ENCODE results near the gene SP6.

The SP6 gene

GRCh38 chr17:47841488-47842291, 9.3 kb downstream of the SP6 start:
- TF ChIP-seq POLR2AphosphoS5 (IDR thresholded peaks at IDR 0.05; ENCODE audit: low read depth) (no peak), SPI1 (IDR thresholded peaks at IDR 0.05; ENCODE audit: borderline replicate concordance, low read depth) (no peak), GABPA (IDR thresholded peaks at IDR 0.05; ENCODE audit: low read depth) (no peak), CTCF (IDR thresholded peaks at IDR 0.05; ENCODE audit: insufficient read depth, low read length) (no peak), REST (IDR thresholded peaks at IDR 0.05; ENCODE audit: insufficient replicate concordance, low read depth) (no peak)
- H3K27ac ChIP-seq (replicated peaks) = no peak overlapping the region
- no peak for DNase-seq (ENCODE audit: low read depth in 1 of 2, low spot score in 1 of 2)
- peaks cover 9% of the 10 kb centered on the region for H3K27me3 ChIP-seq (ENCODE audit: insufficient read depth, poor library complexity, severe bottlenecking)
- H3K4me3 ChIP-seq (replicated peaks; ENCODE audit: insufficient read depth, low read length) = no peak overlapping the region

GRCh38 chr17:47840742-47841487, 10.0 kb downstream of the SP6 start, which contains the start of gene SCRN2:
TSS of gene SCRN2 (minus strand) at chr17:47841273. CDS start at chr17:47840843, 430 bp downstream.
- H3K27me3 ChIP-seq (ENCODE audit: insufficient read depth, poor library complexity, severe bottlenecking) = peaks cover 5% of the 10 kb centered on the region
- peak within 1 kb of the TSS; percentile 92 for H3K4me3 ChIP-seq (replicated peaks; ENCODE audit: insufficient read depth, low read length)
- peak; percentile 82 to 87 for DNase-seq (ENCODE audit: low read depth in 1 of 2, low spot score in 1 of 2)
- H3K27ac ChIP-seq (replicated peaks) = peak within 1 kb of the TSS; percentile 39
- TF ChIP-seq CTCF (IDR thresholded peaks at IDR 0.05; ENCODE audit: insufficient read depth, low read length) (peak; percentile 75), SPI1 (IDR thresholded peaks at IDR 0.05; ENCODE audit: borderline replicate concordance, low read depth) (no peak), GABPA (IDR thresholded peaks at IDR 0.05; ENCODE audit: low read depth) (peak; percentile 18; the same call in 1 of the 2 replicates), POLR2AphosphoS5 (IDR thresholded peaks at IDR 0.05; ENCODE audit: low read depth) (no peak; the same call in 1 of the 2 replicates)

GRCh38 chr17:47840001-47840741, 10.8 kb downstream of the SP6 start:
- Histone ChIP-seq H3K4me3 (replicated peaks; ENCODE audit: insufficient read depth, low read length) (peak overlapping the region; percentile 92), H3K27me3 (ENCODE audit: insufficient read depth, poor library complexity, severe bottlenecking) (peaks cover 3% of the 10 kb centered on the region), H3K27ac (replicated peaks) (no peak overlapping the region)
- DNase-seq (ENCODE audit: low read depth in 1 of 2, low spot score in 1 of 2) = no peak
- no peak for TF ChIP-seq REST (IDR thresholded peaks at IDR 0.05; ENCODE audit: insufficient replicate concordance, low read depth)
- no peak for TF ChIP-seq POLR2AphosphoS5 (IDR thresholded peaks at IDR 0.05; ENCODE audit: low read depth)
- TF ChIP-seq GABPA (IDR thresholded peaks at IDR 0.05; ENCODE audit: low read depth) = no peak
- no peak for TF ChIP-seq CTCF (IDR thresholded peaks at IDR 0.05; ENCODE audit: insufficient read depth, low read length)
